OCI-LY1 (cell line): ENCODE data around the gene FSTL5.

ENCODE experiments used
- H2AFZ ChIP-seq: fragments of 200-600 bp; sonication (generic), shearing (Covaris generic); 2 replicates; pipeline ENCODE4 v1.6.0; 2014; ENCODE audit warnings: antibody characterized with exemption, mild to moderate bottlenecking, low read length
- H3F3A ChIP-seq: fragments of 200-600 bp; sonication (generic), shearing (Covaris generic); 2 replicates; pipeline ENCODE4 v1.6.0; 2014; ENCODE audit warnings: mild to moderate bottlenecking, antibody characterized with exemption, low read length, moderate library complexity; ENCODE audit not compliant: insufficient read depth
- H3K27ac ChIP-seq: fragments of 200-600 bp; sonication (generic); 2 replicates; pipeline ENCODE4 v1.5.1; 2014; ENCODE audit warnings: low read length, mixed run types, mild to moderate bottlenecking, low read depth; ENCODE audit not compliant: poor library complexity, severe bottlenecking
- H3K27me3 ChIP-seq: fragments of 200-600 bp; sonication (generic); 2 replicates; pipeline ENCODE4 v1.6.0; 2014; ENCODE audit warnings: antibody characterized with exemption, mild to moderate bottlenecking, low read length, moderate library complexity; ENCODE audit not compliant: insufficient read depth
- H3K36me3 ChIP-seq: fragments of 200-600 bp; sonication (generic); 2 replicates; pipeline ENCODE4 v1.6.1; 2014; ENCODE audit warnings: mild to moderate bottlenecking, antibody characterized with exemption, low read length, moderate library complexity, mixed read lengths; ENCODE audit not compliant: insufficient read depth
- H3K4me1 ChIP-seq: fragments of 200-600 bp; sonication (generic); 2 replicates; pipeline ENCODE4 v1.5.1; 2014; ENCODE audit warnings: mild to moderate bottlenecking, low read length, moderate library complexity; ENCODE audit not compliant: insufficient read depth, severe bottlenecking
- H3K4me2 ChIP-seq: fragments of 200-600 bp; sonication (generic), shearing (Covaris generic); 2 replicates; pipeline ENCODE4 v1.6.1; 2014; ENCODE audit warnings: low read length
- H3K4me3 ChIP-seq: fragments of 200-600 bp; sonication (generic); 2 replicates; pipeline ENCODE4 v1.5.1; 2014; ENCODE audit warnings: low read length, low read depth, mild to moderate bottlenecking, mixed read lengths; ENCODE audit not compliant: poor library complexity, severe bottlenecking
- H3K79me2 ChIP-seq: fragments of 200-600 bp; shearing (Covaris generic); 2 replicates; pipeline ENCODE4 v1.6.1; 2016; ENCODE audit warnings: mixed run types, low read length, mixed read lengths; ENCODE audit not compliant: insufficient read depth
- H3K9ac ChIP-seq: fragments of 200-600 bp; sonication (generic), shearing (Covaris generic); 2 replicates; pipeline ENCODE4 v1.6.1; 2014; ENCODE audit warnings: mild to moderate bottlenecking, low read length, mixed read lengths
- H3K9me2 ChIP-seq: fragments of 200-600 bp; sonication (generic), shearing (Covaris generic); 2 replicates; pipeline ENCODE4 v1.6.1; 2014; ENCODE audit warnings: low read depth, mild to moderate bottlenecking, low read length, mixed read lengths
- H3K9me3 ChIP-seq: fragments of 200-600 bp; shearing (Covaris generic); 2 replicates; pipeline ENCODE4 v1.6.1; 2014; ENCODE audit warnings: low read length, mixed read lengths
- H4K20me1 ChIP-seq: fragments of 200-600 bp; sonication (generic), shearing (Covaris generic); 2 replicates; pipeline ENCODE4 v1.6.0; 2016; ENCODE audit warnings: mild to moderate bottlenecking, low read length; ENCODE audit not compliant: insufficient read depth
- CTCF ChIP-seq: fragments of 200-600 bp; sonication (generic), shearing (Covaris generic); IDR thresholded peaks from 2 replicates; pipeline ENCODE4 v1.5.1; 2017; ENCODE audit warnings: mild to moderate bottlenecking, antibody characterized with exemption, low read length, moderate library complexity, mixed read lengths
- EZH2 ChIP-seq: fragments of 200-600 bp; sonication (generic), shearing (Covaris generic); IDR thresholded peaks from 2 replicates; pipeline ENCODE4 v1.8.0; 2017; ENCODE audit warnings: borderline replicate concordance, mixed run types, mild to moderate bottlenecking, antibody characterized with exemption, low read length, moderate library complexity, mixed read lengths

FSTL5 gene

GRCh38 chr4:161581262-161582230 lies 582.3 kb downstream of the FSTL5 start:
- TF ChIP-seq CTCF = no peak
- TF ChIP-seq EZH2 = no peak
- Histone ChIP-seq H3K27me3 (no peaks in the 10 kb centered on the region), H3K36me3 (no peaks in the 10 kb centered on the region), H3K4me2 (no peak overlapping the region), H3K27ac (no peak overlapping the region), H3K79me2 (no peaks in the 10 kb centered on the region), H4K20me1 (no peaks in the 10 kb centered on the region), H3K4me1 (no peaks in the 10 kb centered on the region), H3F3A (no peaks in the 10 kb centered on the region), H3K9ac (no peak overlapping the region), H3K4me3 (no peak overlapping the region), H3K9me3 (no peaks in the 10 kb centered on the region), H2AFZ (no peak overlapping the region), H3K9me2 (no peaks in the 10 kb centered on the region)

- Histone ChIP-seq H3K27ac (no peak overlapping the region), H3K4me2 (no peak overlapping the region), H3K9me3 (no peaks in the 10 kb centered on the region), H3K9ac (no peak overlapping the region), H3K4me1 (no peaks in the 10 kb centered on the region), H3K36me3 (no peaks in the 10 kb centered on the region), H3F3A (no peaks in the 10 kb centered on the region), H3K79me2 (no peaks in the 10 kb centered on the region), H4K20me1 (no peaks in the 10 kb centered on the region), H3K27me3 (no peaks in the 10 kb centered on the region), H2AFZ (no peak overlapping the region), H3K9me2 (no peaks in the 10 kb centered on the region), H3K4me3 (no peak overlapping the region)
- no peak for TF ChIP-seq CTCF
- no peak for TF ChIP-seq EZH2
Observed at GRCh38 chr4:161577579-161578301, 586.1 kb downstream of the FSTL5 start.

- H3K4me3 ChIP-seq = no peak overlapping the region
- H2AFZ ChIP-seq = no peak overlapping the region
- no peaks in the 10 kb centered on the region for H3K27me3 ChIP-seq
- no peaks in the 10 kb centered on the region for H3K4me1 ChIP-seq
- H3K9me3 ChIP-seq = no peaks in the 10 kb centered on the region
- H3K79me2 ChIP-seq = no peaks in the 10 kb centered on the region
- no peaks in the 10 kb centered on the region for H4K20me1 ChIP-seq
- H3K36me3 ChIP-seq = no peaks in the 10 kb centered on the region
- H3F3A ChIP-seq = no peaks in the 10 kb centered on the region
- no peak overlapping the region for H3K9ac ChIP-seq
- H3K27ac ChIP-seq = no peak overlapping the region
- TF ChIP-seq CTCF (no peak), EZH2 (no peak)
- no peak overlapping the region for H3K4me2 ChIP-seq
- no peaks in the 10 kb centered on the region for H3K9me2 ChIP-seq
Observed at GRCh38 chr4:161573836-161574235, 590.0 kb downstream of the FSTL5 start.
